H1 (cell line): ENCODE measurements around the gene ZBTB43. TPM values are rescaled to one million over a fixed set of nuclear protein-coding genes. Genes with fewer than 3 reads are reported as not detected.

Source experiments
- CTCF ChIA-PET: fragments of 300-600 bp; sonication (Branson Sonifier 250); formaldehyde crosslinking; loops from one replicate; lab custom pipeline; 2021; ENCODE audit not compliant: partially characterized antibody; lab: Charles Lee
- POLR2A ChIA-PET: fragments of 300-600 bp; sonication (Branson Sonifier 250); formaldehyde crosslinking; loops from one replicate; lab custom pipeline; 2021; ENCODE audit warnings: inconsistent platforms; ENCODE audit not compliant: partially characterized antibody; lab: Charles Lee
- DNase-seq, 2 experiments: peaks; one replicate each; pipeline versions ENCODE4 v3.0.0 to v3.0.0-alpha.2; 2010 to 2022; ENCODE audit warnings: low spot score in 2 of 2, low read depth in 1 of 2, mixed read lengths in 1 of 2
- FAIRE-seq: peaks from 2 replicates; lab custom pipeline; 2011; peaks lifted over from hg19 to GRCh38; lab: Jason Lieb, UNC
- H2AFZ ChIP-seq: 2 replicates; pipeline ENCODE4 v1.8.1; 2012; ENCODE audit warnings: low read length, inconsistent platforms
- H2AK5ac ChIP-seq: 2 replicates; pipeline ENCODE4 v1.6.1; 2013; ENCODE audit warnings: low read depth, low read length
- H2BK120ac ChIP-seq: replicated peaks from 2 replicates; pipeline ENCODE3; 2013; ENCODE audit warnings: low read depth, low read length, inconsistent platforms
- H2BK12ac ChIP-seq: 2 replicates; pipeline ENCODE4 v1.6.1; 2013; ENCODE audit warnings: low read depth, low read length
- H2BK15ac ChIP-seq: 2 replicates; pipeline ENCODE4 v1.6.1; 2013; ENCODE audit warnings: low read length
- H2BK20ac ChIP-seq: 2 replicates; pipeline ENCODE4 v1.6.1; 2013; ENCODE audit warnings: low read length
- H2BK5ac ChIP-seq: 2 replicates; pipeline ENCODE4 v1.6.1; 2013; ENCODE audit warnings: low read depth, low read length
- H3K14ac ChIP-seq: 2 replicates; pipeline ENCODE4 v1.6.1; 2013; ENCODE audit warnings: inconsistent platforms; ENCODE audit not compliant: insufficient read length
- H3K18ac ChIP-seq: 2 replicates; pipeline ENCODE4 v1.6.1; 2013; ENCODE audit warnings: low read length; ENCODE audit errors: extremely low read depth
- H3K23ac ChIP-seq: 2 replicates; pipeline ENCODE4 v1.6.1; 2013; ENCODE audit warnings: inconsistent platforms; ENCODE audit not compliant: insufficient read length
- H3K23me2 ChIP-seq: 2 replicates; pipeline ENCODE4 v1.6.1; 2013; ENCODE audit warnings: low read depth, low read length
- H3K27ac ChIP-seq: 2 replicates; pipeline ENCODE4 v1.6.1; 2011; ENCODE audit warnings: low read depth, low read length, inconsistent platforms
- H3K27me3 ChIP-seq, 4 experiments: replicated peaks in 1 of 4; 1 replicate in 1 of 4; 2 replicates in 3 of 4; pipeline versions ENCODE4 v1.6.1 to v1.8.1; 2011 to 2013; ENCODE audit warnings: low read length in 3 of 4, mild to moderate bottlenecking in 3 of 4, inconsistent platforms in 2 of 4, mixed read lengths in 2 of 4, moderate library complexity in 1 of 4; ENCODE audit not compliant: control insufficient read depth in 3 of 4, insufficient read depth in 3 of 4; ENCODE audit errors: extremely low read depth in 1 of 4
- H3K36me3 ChIP-seq, 4 experiments: 2 replicates each; pipeline versions ENCODE4 v1.6.1 to v1.8.1; 2011 to 2013; ENCODE audit warnings: mild to moderate bottlenecking in 4 of 4, low read length in 3 of 4, moderate library complexity in 2 of 4, control low read depth in 1 of 4, inconsistent platforms in 1 of 4; ENCODE audit not compliant: insufficient read depth in 4 of 4, control insufficient read depth in 2 of 4
- H3K4ac ChIP-seq: replicated peaks from 2 replicates; pipeline ENCODE3; 2013; ENCODE audit warnings: low read length, low read depth, mixed read lengths, inconsistent platforms; ENCODE audit not compliant: insufficient read length
- H3K4me1 ChIP-seq, 4 experiments: replicated peaks in 1 of 4; 1 replicate in 1 of 4; 2 replicates in 3 of 4; pipeline versions ENCODE4 v1.6.1 to v1.8.1; 2011 to 2013; ENCODE audit warnings: low read length in 3 of 4, inconsistent platforms in 2 of 4, mixed read lengths in 1 of 4; ENCODE audit not compliant: insufficient read depth in 4 of 4, control insufficient read depth in 3 of 4
- H3K4me2 ChIP-seq, 2 experiments: 2 replicates each; pipeline versions ENCODE4 v1.6.1 to v1.8.1; 2011 to 2013; ENCODE audit warnings: low read depth in 2 of 2, low read length in 2 of 2, control low read depth in 1 of 2, inconsistent platforms in 1 of 2, mild to moderate bottlenecking in 1 of 2; ENCODE audit not compliant: insufficient read depth in 1 of 2
- H3K4me3 ChIP-seq, 4 experiments: fragments of 200-600, 300-600 bp in 1 of 4; sonication (generic), shearing (Covaris generic), sonication (Bioruptor Twin) in 1 of 4; 2 replicates each; pipeline versions ENCODE4 v1.5.1 to v1.8.1; 2011 to 2016; ENCODE audit warnings: low read length in 4 of 4, low read depth in 3 of 4, control low read depth in 2 of 4, inconsistent platforms in 2 of 4, mild to moderate bottlenecking in 2 of 4, mixed read lengths in 1 of 4, moderate library complexity in 1 of 4; ENCODE audit not compliant: insufficient read depth in 2 of 4; ENCODE audit errors: extremely low read depth in 1 of 4
- H3K56ac ChIP-seq: replicated peaks from 2 replicates; pipeline ENCODE3; 2013; ENCODE audit warnings: low read depth, mild to moderate bottlenecking, mixed read lengths, low read length, inconsistent platforms; ENCODE audit not compliant: insufficient read length
- H3K79me1 ChIP-seq: 2 replicates; pipeline ENCODE4 v1.6.1; 2013; ENCODE audit warnings: low read depth, low read length, control low read depth
- H3K79me2 ChIP-seq, 2 experiments: 2 replicates each; pipeline versions ENCODE4 v1.6.1 to v1.8.1; 2012 to 2013; ENCODE audit warnings: low read length in 2 of 2, mild to moderate bottlenecking in 2 of 2, inconsistent platforms in 1 of 2; ENCODE audit not compliant: insufficient read depth in 2 of 2, control insufficient read depth in 1 of 2
- H3K9ac ChIP-seq, 4 experiments: replicated peaks in 1 of 4; 1 replicate in 1 of 4; 2 replicates in 3 of 4; pipeline versions ENCODE4 v1.6.1 to v1.8.1; 2011 to 2013; ENCODE audit warnings: low read depth in 3 of 4, low read length in 3 of 4, control low read depth in 2 of 4, mild to moderate bottlenecking in 2 of 4, moderate library complexity in 2 of 4, inconsistent platforms in 1 of 4; ENCODE audit errors: extremely low read depth in 1 of 4
- H3K9me3 ChIP-seq, 2 experiments: 2 replicates each; pipeline versions ENCODE4 v1.6.1 to v1.8.1; 2012 to 2013; ENCODE audit warnings: mild to moderate bottlenecking in 2 of 2, moderate library complexity in 2 of 2, control low read depth in 1 of 2, inconsistent platforms in 1 of 2, low read depth in 1 of 2, low read length in 1 of 2, mixed read lengths in 1 of 2; ENCODE audit not compliant: insufficient read depth in 2 of 2
- H4K20me1 ChIP-seq, 2 experiments: replicated peaks in 1 of 2; 2 replicates each; pipeline versions ENCODE3 to v1.8.1; 2011 to 2013; ENCODE audit warnings: inconsistent platforms in 2 of 2, low read length in 2 of 2, mild to moderate bottlenecking in 1 of 2; ENCODE audit not compliant: insufficient read depth in 2 of 2, control insufficient read depth in 1 of 2
- H4K5ac ChIP-seq: 2 replicates; pipeline ENCODE4 v1.6.1; 2013; ENCODE audit warnings: low read length, low read depth, mixed read lengths, inconsistent platforms; ENCODE audit not compliant: insufficient read length
- H4K8ac ChIP-seq: 2 replicates; pipeline ENCODE4 v1.8.0; 2013; ENCODE audit warnings: mild to moderate bottlenecking, moderate library complexity, low read length, inconsistent platforms; ENCODE audit not compliant: insufficient read depth; ENCODE audit errors: extremely low read depth
- H4K91ac ChIP-seq: replicated peaks from 2 replicates; pipeline ENCODE3; 2013; ENCODE audit warnings: low read length, mixed read lengths, inconsistent platforms; ENCODE audit not compliant: insufficient read length
- ASH2L ChIP-seq: fragments of 200-600, 300-600 bp; sonication (generic); IDR thresholded peaks from one replicate; pipeline ENCODE4 v1.7.1; 2017; ENCODE audit warnings: low read length
- CBX5 ChIP-seq: fragments of 300-800, 300-1000 bp; sonication (generic); IDR thresholded peaks from 2 replicates; pipeline ENCODE4 v1.7.1; 2016; ENCODE audit warnings: antibody characterized with exemption, low read length, low read depth
- CTBP2 ChIP-seq: IDR thresholded peaks from 2 replicates; pipeline ENCODE4 v1.7.0; 2011; ENCODE audit warnings: borderline replicate concordance, mild to moderate bottlenecking, moderate library complexity, mixed read lengths, low read length; ENCODE audit not compliant: insufficient read depth, insufficient read length
- MAFK ChIP-seq: IDR thresholded peaks from 2 replicates; pipeline ENCODE4 v1.6.1; 2012; ENCODE audit warnings: low read depth, mild to moderate bottlenecking, improper control_type of control experiment, low read length
- NANOG ChIP-seq: IDR thresholded peaks from 2 replicates; pipeline ENCODE4 v1.6.1; 2011; ENCODE audit warnings: low read length, low read depth, mild to moderate bottlenecking, inconsistent platforms; ENCODE audit not compliant: insufficient read depth, poor library complexity, severe bottlenecking
- NRF1 ChIP-seq: IDR thresholded peaks from 2 replicates; pipeline ENCODE4 v1.6.1; 2011; ENCODE audit warnings: mild to moderate bottlenecking, low read depth, low read length, improper control_type of control experiment
- RAD21 ChIP-seq, 2 experiments: IDR thresholded peaks in 1 of 2; conservative IDR thresholded peaks in 1 of 2; 2 replicates each; pipeline ENCODE4 v1.6.1; 2011; ENCODE audit warnings: low read depth in 2 of 2, low read length in 2 of 2, improper control_type of control experiment in 1 of 2, inconsistent platforms in 1 of 2, mild to moderate bottlenecking in 1 of 2, moderate library complexity in 1 of 2
- RNF2 ChIP-seq: fragments of 200-900, 300-1000 bp; sonication (generic); IDR thresholded peaks from 2 replicates; pipeline ENCODE4 v1.7.1; 2016; ENCODE audit warnings: borderline replicate concordance, low read depth, mild to moderate bottlenecking, antibody characterized with exemption, low read length; ENCODE audit not compliant: poor library complexity, severe bottlenecking; ENCODE audit errors: missing control alignments
- WGBS, 2 experiments: shearing (Covaris generic) in 1 of 2; methylation state at CpG; one replicate each; pipeline versions ENCODE4 v1.1.6 to v1.1.7; 2013 to 2015; ENCODE audit warnings: low lambda C conversion rate in 2 of 2, mixed read lengths in 2 of 2, inconsistent platforms in 1 of 2, low coverage in 1 of 2, missing lambda C conversion rate in 1 of 2; ENCODE audit not compliant: insufficient replicate concordance in 2 of 2, insufficient coverage in 1 of 2, insufficient read length in 1 of 2; ENCODE audit errors: extremely low coverage in 1 of 2, missing lambda C conversion rate in 1 of 2; 5-methylcytosine and 5-hydroxymethylcytosine counted together
- polyA plus RNA-seq, 7 experiments: library from polyadenylated mRNA; depleted of rRNA in 3 of 7; stranded (reverse) in 5 of 7; unstranded in 2 of 7; fragments of >200 nt in 5 of 7; fragments of 200-250 nt in 2 of 7; gene quantifications; 1 replicate in 5 of 7; 2 replicates in 1 of 7; 4 replicates in 1 of 7; pipeline versions ENCODE4 v1.2.1 to v1.2.3, GENCODE V29; 2011 to 2013; ENCODE audit warnings: missing spikeins in 2 of 7, mixed read lengths in 2 of 7
- total RNA-seq: library from RNA; stranded (reverse); fragmentation: NEBNext Ultra II Directional; extraction: Animal tissue kit (Norgen Biotek cat#: 25700); gene quantifications from 2 replicates; pipeline ENCODE4 v1.2.1, GENCODE V29; 2021
- TF ChIP-seq, protein P1 (sequence below): IDR thresholded peaks from 2 replicates; pipeline ENCODE4 v1.6.1; 2012; ENCODE audit warnings: low read length, inconsistent platforms

The ZBTB43 gene
- total and polyA plus RNA-seq, 2 of the 8 experiments (the other 6 are each of a cell fraction or from before 2014, with no cell fraction given), result 4.1 to 16.7 TPM

DNA sequence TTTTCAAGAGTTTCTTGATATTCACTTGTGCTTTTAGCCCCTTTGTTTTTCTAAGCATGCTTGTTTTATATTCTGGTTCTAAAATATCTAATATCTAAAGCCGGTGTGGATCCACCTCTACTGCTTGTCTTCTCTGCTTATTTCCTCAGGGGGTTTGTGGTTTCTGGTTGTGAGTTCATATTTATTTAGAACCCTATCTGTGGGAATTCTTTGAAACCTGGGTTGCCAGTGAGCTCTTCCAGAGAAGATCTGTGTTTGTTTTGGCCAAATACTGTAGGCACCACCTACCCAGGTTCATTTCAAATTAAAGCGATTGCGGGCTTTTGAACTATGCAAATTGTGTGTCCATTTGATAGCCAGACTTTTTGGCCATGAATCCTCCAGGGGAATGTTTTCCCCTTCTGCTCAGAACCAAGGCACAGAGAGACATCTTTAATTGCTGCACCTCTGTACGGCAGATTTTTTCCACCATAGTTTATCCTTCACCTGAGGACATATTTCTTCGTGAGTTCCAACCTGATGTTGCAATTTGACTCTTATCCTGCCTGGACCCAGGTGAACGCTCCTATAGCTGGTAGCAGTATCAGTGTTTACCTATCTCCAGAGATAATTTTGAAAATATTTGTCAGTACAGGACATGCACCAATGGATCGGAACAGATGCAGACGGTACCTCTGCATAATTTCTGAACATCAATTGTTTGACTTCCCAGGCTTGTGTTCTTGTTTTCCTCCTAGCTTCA lies 2.4 kb upstream of the ZBTB43 start:
- POLR2A ChIA-PET, result no interaction called here
- H2BK20ac ChIP-seq, result no peak overlapping the region
- peaks cover 4% of the 10 kb centered on the region; the same call in 1 of the 2 replicates for H3K79me1 ChIP-seq
- no peak overlapping the region for H3K14ac ChIP-seq
- H3K36me3 ChIP-seq, result no peaks in the 10 kb centered on the region
- H3K9ac ChIP-seq, result no peak overlapping the region
- peaks cover 0 to 7% (median 5%) of the 10 kb centered on the region in 4 experiments; a peak in 6 of 7 replicates for H3K4me1 ChIP-seq
- no peak overlapping the region for H2BK5ac ChIP-seq
- no peak overlapping the region for H2BK12ac ChIP-seq
- no peaks in the 10 kb centered on the region for H3K9me3 ChIP-seq
- H2BK15ac ChIP-seq, result no peak overlapping the region
- H3K4me3 ChIP-seq, result no peak overlapping the region
- H3K23me2 ChIP-seq, result peaks cover 3% of the 10 kb centered on the region; the same call in 1 of the 2 replicates
- H3K56ac ChIP-seq, result no peak overlapping the region
- peaks cover 6 to 21% of the 10 kb centered on the region in 2 experiments; a peak in 3 of 4 replicates for H3K79me2 ChIP-seq
- H4K5ac ChIP-seq, result no peak overlapping the region
- FAIRE-seq (no peak), DNase-seq (no peak)
- H3K23ac ChIP-seq, result no peak overlapping the region
- H2AK5ac ChIP-seq, result no peak overlapping the region
- H3K18ac ChIP-seq, result no peak overlapping the region
- H2BK120ac ChIP-seq, result no peak overlapping the region
- H4K20me1 ChIP-seq, result peaks cover 5 to 8% of the 10 kb centered on the region in 2 experiments
- H3K27me3 ChIP-seq, result peaks cover 0 to 2% (median 0%) of the 10 kb centered on the region in 4 experiments; a peak in 1 of 7 replicates
- H3K4me2 ChIP-seq, result no peak overlapping the region
- CTCF ChIA-PET, result interaction anchor here (0.6 to 1.2 kb wide), 2 partner anchors 30 to 97 kb away, joined by 3 read pairs; no protein-coding TSS in a partner anchor
- H3K4ac ChIP-seq, result no peak overlapping the region
- H4K8ac ChIP-seq, result no peak overlapping the region
- 86% methylated on average over 8 of the region's 8 CpGs; no CpG with 5 or more reads in 1 of the 2 experiments for WGBS, 2 experiments
- H3K27ac ChIP-seq, result no peak overlapping the region
- H4K91ac ChIP-seq, result no peak overlapping the region
- H2AFZ ChIP-seq, result no peak overlapping the region
- TF ChIP-seq MAFK (no peak), ASH2L (no peak), CTBP2 (no peak), NANOG (no peak), NRF1 (no peak), RAD21 (IDR thresholded peaks at IDR 0.05 in 1 of 2, conservative IDR thresholded peaks at IDR 0.05 in 1 of 2; ENCODE audit: low read depth in 2 of 2, low read length in 2 of 2) (no peak), RNF2 (no peak), CBX5 (no peak)
- TF ChIP-seq, protein P1, sequence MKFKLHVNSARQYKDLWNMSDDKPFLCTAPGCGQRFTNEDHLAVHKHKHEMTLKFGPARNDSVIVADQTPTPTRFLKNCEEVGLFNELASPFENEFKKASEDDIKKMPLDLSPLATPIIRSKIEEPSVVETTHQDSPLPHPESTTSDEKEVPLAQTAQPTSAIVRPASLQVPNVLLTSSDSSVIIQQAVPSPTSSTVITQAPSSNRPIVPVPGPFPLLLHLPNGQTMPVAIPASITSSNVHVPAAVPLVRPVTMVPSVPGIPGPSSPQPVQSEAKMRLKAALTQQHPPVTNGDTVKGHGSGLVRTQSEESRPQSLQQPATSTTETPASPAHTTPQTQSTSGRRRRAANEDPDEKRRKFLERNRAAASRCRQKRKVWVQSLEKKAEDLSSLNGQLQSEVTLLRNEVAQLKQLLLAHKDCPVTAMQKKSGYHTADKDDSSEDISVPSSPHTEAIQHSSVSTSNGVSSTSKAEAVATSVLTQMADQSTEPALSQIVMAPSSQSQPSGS, result no peak
